SHP77 (cell line): Measurements from ENCODE around the gene AKTIP.
"Not testable (repeated sequence)": the region's sequence is repeated elsewhere in the genome, so short reads cannot be mapped to it uniquely, and the experiment has no call there.

Source experiments
- DNase-seq, 2 experiments: peaks; one replicate each; lab custom pipeline; 2025; lab: John Stamatoyannopoulos, UW

AKTIP gene

GRCh38 chr16:53515811-53516210, 12.8 kb upstream of the AKTIP start:
- DNase-seq, result no peak

DNA sequence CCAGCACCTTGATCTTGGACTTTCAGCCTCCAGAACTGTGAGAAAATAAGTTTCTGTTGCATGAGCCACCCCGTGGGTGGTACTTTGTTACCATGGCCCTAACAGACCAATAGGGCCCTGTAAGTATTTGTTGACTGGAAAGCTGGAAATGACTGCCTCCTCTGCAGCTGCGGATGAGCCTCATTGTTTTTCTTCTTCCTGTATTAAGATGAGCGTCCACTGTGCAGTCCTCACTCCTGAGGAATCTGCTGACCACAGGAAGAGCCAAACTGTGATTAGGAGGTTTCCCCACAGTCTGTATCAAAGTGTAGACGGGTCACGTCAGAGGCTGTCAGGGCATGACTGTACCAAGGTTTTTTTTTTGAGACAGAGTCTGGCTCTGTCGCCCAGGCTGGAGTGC, 12.2 kb upstream of the AKTIP start:
- DNase-seq, result no peak

DNA sequence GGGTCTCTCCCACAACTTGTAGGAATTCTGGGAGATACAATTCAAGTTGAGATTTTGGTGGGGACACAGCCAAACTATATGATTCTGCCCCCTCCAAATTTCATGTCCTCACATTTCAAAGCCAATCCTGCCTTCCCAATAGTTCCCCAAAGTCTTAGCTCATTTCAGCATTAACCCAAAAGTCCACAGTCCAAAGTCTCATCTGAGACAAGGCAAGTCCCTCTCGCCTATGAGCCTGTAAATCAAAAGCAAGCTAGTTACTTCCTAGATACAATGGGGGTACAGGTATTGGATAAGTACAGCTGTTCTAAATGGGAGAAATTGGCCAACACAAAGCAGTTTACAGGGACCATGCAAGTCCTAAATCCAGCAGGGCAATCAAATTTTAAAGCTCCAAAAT, 9.8 kb upstream of the AKTIP start:
- DNase-seq, result not testable (repeated sequence)

- DNase-seq, result peak; percentile 84
Observed at GRCh38 chr16:53511403-53512280, 8.6 kb upstream of the AKTIP start.

DNA sequence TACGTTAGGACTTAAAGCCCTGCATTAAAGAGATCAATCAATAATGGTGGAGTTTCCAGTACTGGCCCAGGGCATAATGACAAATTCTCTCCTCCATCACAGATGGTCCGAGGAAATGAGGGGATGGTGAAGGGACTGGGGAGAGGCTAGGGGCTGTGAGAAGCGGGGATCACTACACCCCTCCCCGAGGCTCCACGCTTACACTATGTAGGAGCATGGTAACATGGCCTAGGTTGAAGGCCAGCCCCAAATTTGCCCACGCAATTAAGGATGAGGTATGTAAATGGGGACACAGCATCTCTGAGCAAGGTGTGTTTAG, 8.0 kb upstream of the AKTIP start:
- DNase-seq, result no peak

DNA sequence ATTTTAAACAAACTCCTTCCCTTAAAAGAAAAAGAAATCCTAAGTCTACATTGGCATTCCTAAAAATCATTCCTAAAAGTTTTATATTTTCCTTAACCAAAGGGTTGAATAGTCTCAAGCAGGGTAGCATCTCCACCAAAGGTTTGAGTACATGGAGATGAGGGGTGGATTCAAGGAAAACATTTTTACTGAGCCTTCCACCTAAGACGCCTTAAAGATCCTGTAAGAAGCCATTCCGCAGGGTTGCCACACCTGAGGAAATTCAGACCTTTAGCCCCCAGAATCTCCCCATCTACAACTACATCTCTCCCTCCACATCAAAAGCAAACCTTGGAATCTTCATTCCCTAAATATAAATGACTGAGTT, 7.7 kb upstream of the AKTIP start:
- no peak for DNase-seq

DNA sequence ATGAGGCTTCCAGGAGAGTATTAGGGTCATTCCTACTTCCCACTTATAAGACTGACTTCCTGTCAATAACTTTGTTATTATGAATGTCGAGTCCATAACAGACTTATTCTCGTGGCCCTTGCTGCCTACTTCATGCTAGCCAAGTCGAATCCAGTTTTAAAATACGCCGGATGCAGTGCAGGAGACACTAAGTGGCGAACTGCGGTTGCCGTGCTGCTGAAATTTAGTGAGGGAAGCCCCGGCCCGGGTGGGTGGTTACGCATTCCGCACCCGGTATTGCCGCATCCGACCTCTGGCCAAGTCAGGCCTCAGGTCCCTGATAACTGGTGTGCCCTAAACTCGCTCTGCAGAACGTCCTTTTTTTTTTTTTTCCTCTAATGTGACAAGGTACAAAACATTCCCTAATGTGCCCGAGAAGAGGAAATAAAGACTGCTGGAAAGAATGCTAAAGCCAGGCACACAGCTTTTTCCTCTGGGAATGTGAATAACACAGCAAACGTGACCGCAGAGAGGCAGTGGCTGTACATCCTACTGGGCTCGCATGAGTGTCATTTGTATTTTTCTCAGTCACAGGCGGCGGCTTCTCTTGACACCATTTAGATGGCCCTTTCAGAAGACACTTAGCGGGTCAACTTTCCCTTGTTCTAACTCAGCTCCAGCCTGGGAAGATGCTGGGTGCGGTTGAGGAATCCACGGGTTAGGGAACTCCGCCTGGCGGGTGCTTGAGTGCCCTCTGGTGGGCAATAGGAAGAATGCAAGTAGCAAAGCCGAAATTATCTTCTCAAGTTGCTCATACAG, 7.1 kb upstream of the AKTIP start:
- peak; percentile 47 to 48 for DNase-seq

GRCh38 chr16:53507464-53508179, 4.6 kb upstream of the AKTIP start:
- DNase-seq, result no peak

DNA sequence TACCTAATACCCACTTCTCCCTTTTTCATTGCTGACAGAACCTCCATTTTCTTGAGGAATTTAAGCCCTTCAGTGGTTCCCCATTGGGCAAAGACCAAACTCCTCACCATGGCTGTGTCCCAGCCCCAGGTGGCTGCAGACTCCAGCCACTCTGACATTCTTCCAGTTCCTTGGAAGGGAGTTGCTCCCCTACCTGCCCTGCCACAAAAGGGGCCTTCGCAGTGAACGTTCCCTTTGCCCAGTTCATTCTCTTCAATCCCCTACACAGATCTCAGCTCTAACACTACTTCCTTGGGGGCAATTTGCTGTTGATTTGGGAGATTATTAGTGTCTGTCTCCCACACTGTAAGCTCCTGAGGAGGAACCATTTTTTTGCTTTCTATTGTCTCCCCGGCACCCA, 3.2 kb upstream of the AKTIP start:
- no peak for DNase-seq

DNA sequence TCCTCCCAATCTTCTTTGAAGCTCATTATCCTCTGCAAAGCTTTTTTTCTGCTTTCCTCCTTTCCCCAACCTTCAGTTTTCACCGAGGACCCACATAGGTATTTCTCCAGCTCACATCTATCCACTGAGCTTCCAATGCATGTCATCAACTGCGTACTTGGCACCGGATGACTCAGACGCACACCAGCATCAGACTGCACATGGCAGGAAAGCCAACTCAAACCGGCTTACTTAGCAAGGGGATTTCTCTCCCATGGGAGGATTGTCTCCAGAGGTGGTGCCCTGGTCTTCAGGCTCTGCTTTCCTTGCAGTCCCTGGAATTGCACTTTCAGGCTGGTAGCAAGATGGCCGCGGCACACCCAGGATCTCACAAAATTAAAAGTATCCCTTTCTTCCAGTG, 1.7 kb upstream of the AKTIP start:
- DNase-seq, result peak in 1 of 2 experiments; percentile 14

DNA sequence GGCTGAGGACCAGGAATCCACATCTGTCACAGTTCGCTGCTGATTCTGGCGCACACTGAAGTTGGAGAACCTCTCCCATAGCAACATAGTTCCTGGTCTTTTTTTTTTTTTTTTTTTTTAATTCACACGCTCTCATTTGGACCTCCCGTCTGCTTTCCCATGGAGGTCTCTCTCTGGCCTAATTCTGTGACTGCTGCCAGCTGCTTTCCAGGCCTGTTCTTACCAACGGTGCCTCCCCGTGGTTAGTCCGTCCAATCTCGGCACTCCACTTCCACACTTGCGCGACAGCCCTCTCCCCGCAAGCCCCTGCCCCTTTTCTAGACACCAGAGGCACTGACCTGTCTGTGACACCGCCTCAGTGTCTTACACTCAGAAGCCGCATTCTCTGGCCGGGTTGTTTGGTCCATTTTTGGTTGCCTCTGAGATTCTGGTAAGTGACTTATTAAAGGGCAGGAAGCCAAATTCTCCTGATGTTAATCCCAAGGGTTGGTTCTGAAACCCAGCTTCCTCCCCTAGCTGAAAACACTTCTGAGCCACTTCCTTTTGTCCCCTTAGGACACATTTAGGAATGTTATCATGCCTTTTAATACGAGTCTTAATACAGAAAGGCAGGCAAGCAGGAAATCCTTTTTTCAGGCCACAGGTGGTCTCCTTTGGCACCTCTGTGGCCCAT, 1.1 kb upstream of the AKTIP start:
- peak in 1 of 2 experiments; percentile 37 for DNase-seq

DNA sequence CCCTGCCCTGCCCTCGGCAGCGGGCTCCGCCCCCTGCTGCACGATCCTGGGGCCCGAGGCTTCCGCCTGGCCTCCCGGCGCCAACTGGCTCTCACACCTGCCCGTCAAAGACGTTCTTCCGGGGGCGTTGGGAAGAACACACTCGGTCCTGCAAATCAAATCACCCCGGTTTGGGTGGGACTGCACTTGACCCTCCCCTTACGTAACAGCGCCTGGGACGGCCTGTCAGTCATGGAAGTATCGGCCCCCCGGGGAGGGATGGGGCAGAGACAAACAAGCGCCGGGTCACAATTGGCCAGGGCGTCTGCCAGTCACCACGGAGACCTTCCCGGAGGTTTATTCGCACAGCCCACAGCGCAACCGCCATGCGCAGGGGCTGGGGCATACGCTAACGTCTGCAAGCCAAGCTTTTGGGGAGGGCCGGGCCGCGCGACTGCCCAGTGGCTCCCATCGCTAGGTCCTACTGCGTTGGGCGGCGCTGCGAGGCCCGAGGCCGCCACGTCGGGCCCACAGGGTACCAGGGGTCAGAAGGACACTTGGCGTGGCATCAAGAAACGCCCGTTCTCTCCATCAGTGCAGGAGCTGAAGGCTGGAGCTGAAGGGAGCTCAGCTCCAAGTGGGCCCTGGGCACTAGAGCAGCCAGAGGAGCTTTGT, 388 bp upstream of the AKTIP start:
- DNase-seq, result peak; percentile 99

- DNase-seq, result no peak
Observed at GRCh38 chr16:53501216-53501859, 1.7 kb downstream of the AKTIP start.

- DNase-seq, result no peak
Observed at GRCh38 chr16:53498984-53499383, 4.0 kb downstream of the AKTIP start.

DNA sequence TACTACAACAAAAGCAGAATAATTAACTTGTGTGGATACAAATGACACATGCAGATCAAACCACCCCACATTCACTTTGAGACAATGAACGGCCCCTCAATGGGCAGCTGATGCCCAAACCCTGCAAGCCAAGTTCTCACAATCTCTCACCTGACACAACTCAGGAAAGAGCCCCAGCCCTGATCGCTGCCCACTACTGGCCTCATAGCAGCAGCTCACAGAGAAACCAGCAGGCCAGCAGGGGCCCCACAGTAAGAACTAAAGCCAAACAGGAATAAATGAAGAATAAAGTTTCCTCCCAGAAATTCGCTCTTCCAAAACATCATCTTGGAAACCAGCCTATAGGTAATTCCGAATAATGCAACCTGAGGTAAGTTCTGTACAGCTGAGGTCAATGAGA, 7.7 kb downstream of the AKTIP start:
- no peak for DNase-seq

DNA sequence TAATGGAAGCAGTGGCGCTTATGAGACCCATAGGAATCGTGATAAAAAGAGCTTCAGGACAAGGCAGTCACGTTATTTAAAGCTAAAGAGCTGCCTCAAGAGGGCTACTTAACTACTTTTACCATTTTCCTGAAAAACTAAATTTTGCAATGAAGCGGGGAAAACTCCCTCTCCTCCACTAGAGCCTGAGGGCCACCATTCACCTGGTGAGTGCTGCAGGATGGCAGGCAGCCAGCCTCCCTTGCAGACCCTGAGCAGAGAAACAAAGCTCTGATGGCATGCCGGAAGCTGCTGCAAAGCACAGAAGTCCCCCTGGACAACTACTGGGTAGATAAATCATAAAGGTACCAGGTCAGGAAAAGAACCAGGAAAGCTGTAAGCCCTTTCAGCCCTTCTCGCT, 8.4 kb downstream of the AKTIP start:
- DNase-seq, result no peak

- DNase-seq, result no peak
Observed at GRCh38 chr16:53492503-53492902, 10.5 kb downstream of the AKTIP start.

DNA sequence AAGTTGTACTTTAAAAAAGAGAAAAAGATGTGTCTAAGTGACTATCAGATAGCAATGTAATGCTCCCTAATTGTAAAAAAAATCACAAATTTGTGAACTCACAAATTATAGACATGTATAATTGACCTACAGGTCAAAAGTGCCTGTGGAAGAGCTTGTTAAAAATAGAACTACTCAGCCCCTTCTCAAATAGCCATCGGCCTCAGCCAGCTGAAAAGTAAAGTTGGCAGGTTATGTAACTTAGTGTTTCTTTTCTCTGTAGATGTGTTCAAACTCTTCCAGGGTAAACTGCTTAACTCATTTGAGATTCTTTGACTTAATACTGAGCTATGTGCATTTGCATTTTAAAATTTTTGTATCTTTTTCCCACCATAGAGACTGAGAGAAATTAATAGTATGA, 13.3 kb downstream of the AKTIP start:
- no peak for DNase-seq

DNA sequence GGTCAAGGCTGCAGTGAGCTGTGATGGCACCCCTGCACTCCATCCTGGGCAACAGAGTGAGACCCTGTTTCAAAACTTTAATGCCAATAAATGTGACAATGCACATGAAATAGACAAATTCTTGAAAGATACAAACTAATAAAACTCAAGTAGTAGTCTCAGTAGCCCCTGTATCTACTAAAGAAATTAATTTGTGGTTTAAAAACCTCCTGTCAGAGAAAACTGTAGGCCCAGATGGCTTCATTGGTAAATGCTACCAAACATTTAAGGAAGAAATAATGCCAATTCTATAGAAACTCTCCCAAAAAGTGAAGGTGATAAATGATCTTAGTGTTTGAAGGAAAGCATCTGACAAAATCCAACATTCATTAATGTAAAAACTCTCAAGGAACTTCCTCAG, 16.8 kb downstream of the AKTIP start:
- no peak for DNase-seq

DNA sequence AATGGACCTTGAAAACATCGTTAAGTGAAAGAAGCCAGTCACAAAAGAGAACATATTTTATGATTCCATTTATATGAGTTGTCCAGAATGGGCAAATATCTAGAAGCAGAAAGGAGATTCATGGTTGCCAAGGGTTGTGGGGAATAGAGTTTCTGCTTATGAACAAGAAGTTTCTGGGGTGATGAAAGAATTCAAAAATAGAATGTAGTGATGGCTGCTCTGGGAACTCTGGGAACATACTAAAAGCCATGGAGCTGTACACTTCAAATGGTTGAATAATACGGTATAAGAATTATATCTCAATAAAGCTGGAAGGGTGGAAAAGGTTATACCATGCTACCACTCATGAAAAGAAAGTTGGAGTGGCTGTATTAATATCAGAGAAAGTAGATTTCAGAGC, 18.5 kb downstream of the AKTIP start:
- no peak for DNase-seq

GRCh38 chr16:53482123-53482522, 20.9 kb downstream of the AKTIP start:
- no peak for DNase-seq
